LNCaP clone FGC (cell line): ENCODE data around the gene NDUFA8.

Experiments used
- DNase-seq: peaks from one replicate; pipeline ENCODE4 v3.0.0-alpha.2; 2011; ENCODE audit warnings: low read depth
- H3K4me3 ChIP-seq: 2 replicates; pipeline ENCODE4 v1.5.1; 2011; ENCODE audit warnings: mild to moderate bottlenecking, low read depth, low read length, control low read depth
- TF ChIP-seq, protein P1 (sequence below): IDR thresholded peaks from 2 replicates; pipeline ENCODE4 v1.5.1; 2012; ENCODE audit warnings: mild to moderate bottlenecking; ENCODE audit not compliant: control insufficient read depth, insufficient read depth; ENCODE audit errors: extremely low read depth

NDUFA8 gene

DNA sequence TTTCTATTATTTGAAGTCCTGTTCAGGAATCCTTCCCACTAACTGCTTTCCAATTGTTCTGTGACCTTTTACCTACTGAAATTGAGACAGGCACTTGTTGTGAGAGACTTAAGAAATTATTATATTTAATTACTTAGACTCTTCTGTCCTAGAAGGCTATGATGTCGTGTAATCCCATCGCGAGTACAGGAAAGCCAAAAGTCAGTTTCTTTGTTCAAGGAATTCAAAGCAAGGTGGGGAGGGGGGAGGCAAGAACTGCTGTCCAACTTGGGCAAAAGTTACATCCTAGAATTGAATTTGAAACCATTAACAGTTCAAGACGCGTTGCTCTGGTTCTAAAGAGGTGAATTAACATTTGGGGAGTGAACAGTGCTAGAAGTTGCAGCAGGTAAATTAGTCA is 17.9 kb downstream of the NDUFA8 start:
- H3K4me3 ChIP-seq, result no peak overlapping the region
- no peak for DNase-seq
- TF ChIP-seq, protein P1, sequence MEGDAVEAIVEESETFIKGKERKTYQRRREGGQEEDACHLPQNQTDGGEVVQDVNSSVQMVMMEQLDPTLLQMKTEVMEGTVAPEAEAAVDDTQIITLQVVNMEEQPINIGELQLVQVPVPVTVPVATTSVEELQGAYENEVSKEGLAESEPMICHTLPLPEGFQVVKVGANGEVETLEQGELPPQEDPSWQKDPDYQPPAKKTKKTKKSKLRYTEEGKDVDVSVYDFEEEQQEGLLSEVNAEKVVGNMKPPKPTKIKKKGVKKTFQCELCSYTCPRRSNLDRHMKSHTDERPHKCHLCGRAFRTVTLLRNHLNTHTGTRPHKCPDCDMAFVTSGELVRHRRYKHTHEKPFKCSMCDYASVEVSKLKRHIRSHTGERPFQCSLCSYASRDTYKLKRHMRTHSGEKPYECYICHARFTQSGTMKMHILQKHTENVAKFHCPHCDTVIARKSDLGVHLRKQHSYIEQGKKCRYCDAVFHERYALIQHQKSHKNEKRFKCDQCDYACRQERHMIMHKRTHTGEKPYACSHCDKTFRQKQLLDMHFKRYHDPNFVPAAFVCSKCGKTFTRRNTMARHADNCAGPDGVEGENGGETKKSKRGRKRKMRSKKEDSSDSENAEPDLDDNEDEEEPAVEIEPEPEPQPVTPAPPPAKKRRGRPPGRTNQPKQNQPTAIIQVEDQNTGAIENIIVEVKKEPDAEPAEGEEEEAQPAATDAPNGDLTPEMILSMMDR, result no peak

DNA sequence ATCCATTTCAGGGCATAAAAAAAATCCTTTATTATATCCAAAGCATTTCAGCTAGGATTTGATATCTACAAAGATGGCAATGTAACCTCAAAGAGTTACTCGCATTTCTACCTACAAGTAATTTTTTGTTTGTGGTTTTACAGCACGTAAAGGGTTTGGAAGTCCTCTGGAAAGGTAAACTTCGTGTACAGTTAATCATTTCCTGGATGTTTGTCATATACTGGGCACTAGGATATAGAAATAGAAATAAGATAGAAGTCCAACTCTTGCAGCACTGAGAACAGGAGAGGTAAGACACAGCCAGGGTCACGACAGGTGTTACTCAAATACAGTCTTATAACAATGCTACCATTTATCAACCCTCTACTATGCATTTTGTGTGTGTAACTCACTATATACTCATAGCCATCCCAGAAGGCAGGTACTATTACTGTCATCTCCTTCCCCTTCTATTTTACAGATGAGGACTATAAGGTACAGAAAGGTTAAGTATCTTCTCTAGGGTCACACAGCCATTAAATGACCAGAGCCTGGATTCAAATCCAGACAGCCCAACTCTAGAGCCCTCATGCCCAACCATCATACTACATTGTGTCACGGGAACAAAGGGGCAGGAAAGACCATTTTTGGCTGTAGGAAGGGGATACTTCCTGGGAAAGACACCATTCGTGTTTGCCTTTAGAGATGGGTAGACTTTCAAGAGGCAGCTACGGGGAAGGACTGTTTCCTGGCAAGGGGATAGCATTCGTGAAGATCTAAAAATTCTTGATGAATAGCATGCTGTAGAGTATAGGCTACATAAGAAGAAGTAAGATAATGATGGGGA is 19.0 kb downstream of the NDUFA8 start:
- H3K4me3 ChIP-seq, result no peak overlapping the region

DNA sequence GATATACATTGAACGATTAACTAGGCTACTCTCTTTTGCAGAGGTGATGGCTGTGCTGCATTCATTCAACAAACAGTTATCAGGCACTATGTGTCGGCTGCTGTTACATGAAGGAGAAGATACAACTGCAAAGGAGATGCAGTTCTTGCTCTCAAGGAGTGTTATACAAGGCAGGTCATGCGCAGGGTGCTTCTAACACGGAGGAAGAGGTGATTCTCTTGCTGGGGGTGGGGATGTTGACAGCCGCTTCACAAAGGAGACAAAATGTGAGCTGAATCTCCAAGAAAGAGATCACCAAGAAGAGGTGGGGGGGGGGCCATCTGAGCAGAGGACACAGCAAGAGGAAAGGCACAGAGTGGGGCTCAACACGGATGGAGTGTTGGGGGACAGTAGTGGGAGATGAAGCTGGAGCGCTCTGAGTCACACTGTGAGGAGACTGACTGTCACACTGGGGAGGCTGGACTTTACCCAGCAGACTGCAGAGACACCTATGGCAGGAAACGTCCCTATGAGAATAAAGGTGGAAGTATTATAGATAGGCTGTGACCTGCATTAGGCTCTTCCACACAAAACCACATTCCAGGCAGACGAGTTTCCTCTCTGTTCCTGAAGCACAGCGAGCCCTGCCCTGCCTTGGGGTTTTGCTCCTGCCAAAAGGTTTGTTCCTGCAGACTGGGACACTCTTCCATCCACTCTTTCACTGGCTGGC is 20.9 kb downstream of the NDUFA8 start:
- no peak overlapping the region for H3K4me3 ChIP-seq
- TF ChIP-seq, protein P1, result no peak
- DNase-seq, result no peak

More for the DNA sequence above, 19.0 kb downstream of the NDUFA8 start:
- TF ChIP-seq, protein P1, result no peak
- no peak for DNase-seq

DNA sequence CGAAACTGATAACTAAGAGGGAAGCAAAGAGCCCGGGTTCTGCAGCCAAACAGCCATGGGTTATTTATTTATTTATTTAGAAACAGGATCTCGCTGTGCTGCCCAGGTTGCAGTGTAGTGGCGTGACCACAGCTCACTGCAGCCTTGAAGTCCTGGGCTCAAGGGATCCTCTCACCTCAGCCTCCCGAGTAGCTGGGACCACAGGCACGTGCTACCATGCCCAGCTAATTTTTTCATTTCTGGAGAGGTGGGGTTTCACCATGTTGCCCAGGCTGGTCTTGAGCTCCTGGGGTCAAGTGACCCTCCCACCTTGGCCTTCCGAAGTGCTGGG is 24.1 kb downstream of the NDUFA8 start:
- H3K4me3 ChIP-seq, result no peak overlapping the region
- no peak for DNase-seq
- TF ChIP-seq, protein P1, result no peak

DNA sequence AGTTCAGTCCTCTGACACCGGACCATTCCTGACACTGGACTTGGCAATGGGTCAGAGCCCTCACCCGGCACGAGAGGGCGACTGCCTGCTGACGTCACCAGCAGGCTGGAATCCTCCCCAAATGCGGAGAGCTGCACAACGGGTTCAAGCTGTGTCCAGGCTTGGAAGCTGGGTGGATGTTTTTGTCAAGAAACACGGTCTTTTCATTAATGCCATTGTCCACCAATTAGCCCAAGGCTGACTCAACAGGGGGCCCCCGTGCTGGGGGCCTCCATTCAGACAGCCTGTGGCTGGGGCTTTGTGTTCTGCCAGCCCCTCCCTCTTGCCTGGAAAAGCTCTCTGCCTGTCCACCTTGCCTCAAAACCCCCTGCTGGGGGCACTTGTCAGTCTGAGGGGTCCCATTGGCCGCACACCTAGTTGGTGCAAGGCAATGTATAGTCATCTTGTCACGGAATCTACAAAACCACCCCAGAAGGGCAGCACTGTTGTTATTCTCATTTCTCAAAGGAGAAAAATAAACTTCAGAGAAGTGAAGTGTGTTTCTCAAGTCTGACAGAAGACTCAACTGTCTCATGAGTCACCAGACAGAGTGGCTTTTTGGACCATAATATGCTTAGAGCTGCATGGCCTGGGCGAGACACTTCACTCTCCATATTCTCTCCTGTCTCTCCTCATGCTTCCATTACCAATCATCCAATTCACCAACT is 24.6 kb downstream of the NDUFA8 start:
- DNase-seq, result no peak
- TF ChIP-seq, protein P1, result no peak
- no peak overlapping the region for H3K4me3 ChIP-seq

DNA sequence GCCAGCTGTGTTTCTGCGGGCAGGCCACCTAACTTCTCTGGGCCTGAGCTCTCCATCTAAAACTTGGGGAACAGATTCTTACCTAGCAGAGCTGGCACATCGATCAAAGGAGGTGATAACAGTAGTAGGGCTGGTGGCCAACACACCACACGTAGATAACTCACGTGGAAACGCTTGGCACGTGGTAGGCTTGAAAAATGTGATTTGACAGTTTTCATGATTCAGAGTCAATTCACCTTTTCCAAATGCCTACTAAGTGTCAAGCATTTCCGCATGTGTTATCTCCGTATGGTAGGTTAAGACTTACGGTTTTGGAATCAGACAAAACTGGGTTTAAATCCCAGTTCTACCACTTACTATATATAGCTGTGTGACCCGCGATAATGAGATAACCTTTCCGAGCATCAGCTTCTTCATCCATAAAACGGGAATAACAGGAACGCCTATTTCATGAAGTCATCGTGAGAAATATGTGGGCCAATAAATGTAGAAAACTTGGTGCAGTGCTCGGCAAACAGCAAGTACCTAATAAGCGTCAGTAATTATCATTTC is 25.5 kb downstream of the NDUFA8 start:
- no peak for DNase-seq
- H3K4me3 ChIP-seq, result no peak overlapping the region
- TF ChIP-seq, protein P1, result no peak
